Inflammatory macrophage (primary cell): ENCODE measurements around the gene YEATS4.

Experiments used
- DNase-seq, 2 donors: peaks; one replicate each; pipeline ENCODE4 v3.0.0-alpha.2; 2020 to 2022

YEATS4 gene

GRCh38 chr12:69342421-69342820, 17.1 kb upstream of the YEATS4 start:
- peak in 1 of 2 donors; percentile 60 for DNase-seq

- peak; percentile 49 to 89 for DNase-seq
Observed at GRCh38 chr12:69343357-69343756, 16.2 kb upstream of the YEATS4 start.

- DNase-seq: no peak
Observed at GRCh38 chr12:69343885-69344612, 15.5 kb upstream of the YEATS4 start.

GRCh38 chr12:69345077-69345476, 14.5 kb upstream of the YEATS4 start:
- no peak for DNase-seq

- DNase-seq: no peak
Observed at GRCh38 chr12:69345742-69346141, 13.8 kb upstream of the YEATS4 start.

- peak; percentile 93 to 98 for DNase-seq
Observed at GRCh38 chr12:69348162-69348938, 11.2 kb upstream of the YEATS4 start, which contains the start of gene LYZ. LYZ (plus strand) TSS chr12:69348381; CDS start chr12:69348409, 28 bp downstream.

- peak in 1 of 2 donors; percentile 53 for DNase-seq
Observed at GRCh38 chr12:69350002-69350626, 9.4 kb upstream of the YEATS4 start.

GRCh38 chr12:69350777-69351176, 8.8 kb upstream of the YEATS4 start:
- peak in 1 of 2 donors; percentile 18 for DNase-seq

GRCh38 chr12:69351462-69352236, 7.9 kb upstream of the YEATS4 start:
- DNase-seq: peak in 1 of 2 donors; percentile 14

- DNase-seq: no peak
Observed at GRCh38 chr12:69352904-69353303, 6.6 kb upstream of the YEATS4 start.

- no peak for DNase-seq
Observed at GRCh38 chr12:69354172-69354555, 5.4 kb upstream of the YEATS4 start.

- DNase-seq: no peak
Observed at GRCh38 chr12:69354556-69355187, 4.9 kb upstream of the YEATS4 start.

- peak in 1 of 2 donors; percentile 50 for DNase-seq
Observed at GRCh38 chr12:69355363-69356028, 4.0 kb upstream of the YEATS4 start.

GRCh38 chr12:69360348-69360672, 767 bp downstream of the YEATS4 start:
- no peak for DNase-seq

GRCh38 chr12:69366796-69367195, 7.3 kb downstream of the YEATS4 start:
- no peak for DNase-seq

GRCh38 chr12:69368171-69368570, 8.6 kb downstream of the YEATS4 start:
- DNase-seq: no peak

GRCh38 chr12:69383074-69383473, 23.5 kb downstream of the YEATS4 start:
- no peak for DNase-seq

- no peak for DNase-seq
Observed at GRCh38 chr12:69385038-69385437, 25.5 kb downstream of the YEATS4 start.

- no peak for DNase-seq
Observed at GRCh38 chr12:69386921-69387320, 27.4 kb downstream of the YEATS4 start.

- DNase-seq: peak; percentile 7 to 34
Observed at GRCh38 chr12:69388371-69388770, 28.8 kb downstream of the YEATS4 start.

GRCh38 chr12:69389831-69390230, 30.3 kb downstream of the YEATS4 start:
- no peak for DNase-seq
